Measurements from ENCODE around the gene PLCXD1.

DNA sequence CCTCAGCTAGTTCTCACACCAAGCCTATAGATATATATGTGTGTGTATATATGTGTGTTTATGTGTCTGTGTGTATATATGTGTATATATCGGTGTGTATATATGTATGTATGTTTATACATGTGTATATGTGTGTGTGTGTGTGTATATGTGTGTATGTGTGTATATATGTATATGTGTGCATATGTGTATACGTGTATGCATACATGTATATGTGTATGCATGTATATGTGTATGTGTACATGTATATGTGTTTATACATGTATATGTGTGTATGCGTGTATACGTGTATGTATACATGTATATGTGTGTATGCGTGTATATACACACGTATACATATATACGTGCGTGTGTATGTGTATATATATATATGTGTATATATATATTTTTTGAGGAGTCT, 19.2 kb downstream of the PLCXD1 start:
- TF ChIP-seq CTCF (IDR thresholded peaks at IDR 0.05) = no peak
- TF ChIP-seq POLR2A (IDR thresholded peaks at IDR 0.05) = no peak
